NCI-H1436 treated with DMSO at 0.1 percent for 48 hours (cell line): ENCODE measurements around the gene TENT4A.
"Not testable (repeated sequence)": the region's sequence is repeated elsewhere in the genome, so short reads cannot be mapped to it uniquely, and the experiment has no call there.

Source experiments
- DNase-seq: peaks from one replicate; lab custom pipeline; 2025; lab: John Stamatoyannopoulos, UW

The TENT4A gene

GRCh38 chr5:6773342-6774035 lies 60.3 kb downstream of the TENT4A start:
- no peak for DNase-seq

GRCh38 chr5:6774207-6774606 lies 61.0 kb downstream of the TENT4A start:
- DNase-seq: not testable (repeated sequence)

GRCh38 chr5:6774721-6775204 lies 61.5 kb downstream of the TENT4A start:
- no peak for DNase-seq

- DNase-seq: no peak
These were observed 62.3 kb downstream of the TENT4A start for GRCh38 chr5:6775571-6775970.

- no peak for DNase-seq
These were observed 67.7 kb downstream of the TENT4A start for GRCh38 chr5:6780802-6781391.

- DNase-seq: no peak
These were observed 68.5 kb downstream of the TENT4A start for GRCh38 chr5:6781716-6782115.

- no peak for DNase-seq
These were observed 70.6 kb downstream of the TENT4A start for GRCh38 chr5:6783787-6784186.

- no peak for DNase-seq
These were observed 71.2 kb downstream of the TENT4A start for GRCh38 chr5:6784481-6784880.

- no peak for DNase-seq
These were observed 72.1 kb downstream of the TENT4A start for GRCh38 chr5:6785161-6785860.

GRCh38 chr5:6785861-6786180 lies 72.6 kb downstream of the TENT4A start:
- DNase-seq: no peak

- no peak for DNase-seq
These were observed 73.7 kb downstream of the TENT4A start for GRCh38 chr5:6786786-6787495.

GRCh38 chr5:6787941-6788340 lies 74.7 kb downstream of the TENT4A start:
- DNase-seq: no peak

GRCh38 chr5:6788439-6788838 lies 75.2 kb downstream of the TENT4A start:
- no peak for DNase-seq

GRCh38 chr5:6788956-6789649 lies 75.9 kb downstream of the TENT4A start:
- no peak for DNase-seq

GRCh38 chr5:6790346-6790865 lies 77.2 kb downstream of the TENT4A start:
- DNase-seq: no peak

GRCh38 chr5:6791031-6791430 lies 77.8 kb downstream of the TENT4A start:
- no peak for DNase-seq

- DNase-seq: no peak
These were observed 79.1 kb downstream of the TENT4A start for GRCh38 chr5:6792376-6792775.

- DNase-seq: no peak
These were observed 79.8 kb downstream of the TENT4A start for GRCh38 chr5:6792911-6793471.

- DNase-seq: no peak
These were observed 88.0 kb downstream of the TENT4A start for GRCh38 chr5:6801236-6801635.

- DNase-seq: no peak
These were observed 90.8 kb downstream of the TENT4A start for GRCh38 chr5:6803981-6804550.
